Breast epithelium (tissue), 3 donors: Measurements from ENCODE around the gene PDPK1.

ENCODE experiments used
- CTCF ChIP-seq, 3 donors: fragments of 450-650 bp; IDR thresholded peaks; one replicate each; pipeline ENCODE4 v1.5.1; 2016 to 2017; ENCODE audit warnings: antibody characterized with exemption in 3 of 3, mild to moderate bottlenecking in 3 of 3, moderate library complexity in 3 of 3
- POLR2A ChIP-seq: fragments of 450-650 bp; IDR thresholded peaks from one replicate; pipeline ENCODE4 v1.6.1; 2016; ENCODE audit warnings: antibody characterized with exemption, mild to moderate bottlenecking, moderate library complexity
- POLR2AphosphoS5 ChIP-seq, 3 donors: sonication (generic); formaldehyde crosslinking; IDR thresholded peaks; one replicate each; pipeline ENCODE4 v1.6.1; 2017; ENCODE audit warnings: antibody characterized with exemption in 3 of 3

DNA sequence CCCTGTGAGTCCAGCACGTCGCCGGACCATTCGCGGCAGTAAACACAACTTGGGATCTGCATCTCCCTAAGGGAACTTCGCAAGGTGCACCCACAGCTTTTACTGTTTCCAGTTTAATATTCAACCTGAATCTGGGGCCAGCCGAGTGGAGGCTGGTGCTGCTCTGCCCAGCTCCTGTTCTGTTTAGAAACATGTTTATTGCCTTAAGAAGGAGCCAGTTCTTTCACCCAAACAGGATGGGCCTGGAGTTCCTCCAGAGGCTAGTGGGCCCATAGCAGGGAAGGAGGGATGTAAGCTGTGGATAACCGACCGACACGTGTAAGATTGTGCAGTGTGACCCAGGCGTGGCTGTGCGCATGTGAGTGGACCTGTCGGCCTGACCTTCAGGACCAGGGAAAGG, 45.5 kb upstream of the PDPK1 start:
- no peak for TF ChIP-seq CTCF (IDR thresholded peaks at IDR 0.05)
- TF ChIP-seq POLR2A: no peak
- no peak for TF ChIP-seq POLR2AphosphoS5 (IDR thresholded peaks at IDR 0.05)
